AG10803 (cell line): ENCODE results near the gene SKP1.

Experiments used
- DNase-seq: peaks from one replicate; pipeline ENCODE4 v3.0.0; 2010; ENCODE audit warnings: low read depth
- H3K4me3 ChIP-seq: 2 replicates; pipeline ENCODE4 v1.5.1; 2011; ENCODE audit warnings: mild to moderate bottlenecking, low read length, control low read depth
- TF ChIP-seq, protein P1 (sequence below): conservative IDR thresholded peaks from 2 replicates; pipeline ENCODE4 v1.5.1; 2011; ENCODE audit warnings: mild to moderate bottlenecking, low read length, control low read depth, inconsistent platforms

Gene SKP1

DNA sequence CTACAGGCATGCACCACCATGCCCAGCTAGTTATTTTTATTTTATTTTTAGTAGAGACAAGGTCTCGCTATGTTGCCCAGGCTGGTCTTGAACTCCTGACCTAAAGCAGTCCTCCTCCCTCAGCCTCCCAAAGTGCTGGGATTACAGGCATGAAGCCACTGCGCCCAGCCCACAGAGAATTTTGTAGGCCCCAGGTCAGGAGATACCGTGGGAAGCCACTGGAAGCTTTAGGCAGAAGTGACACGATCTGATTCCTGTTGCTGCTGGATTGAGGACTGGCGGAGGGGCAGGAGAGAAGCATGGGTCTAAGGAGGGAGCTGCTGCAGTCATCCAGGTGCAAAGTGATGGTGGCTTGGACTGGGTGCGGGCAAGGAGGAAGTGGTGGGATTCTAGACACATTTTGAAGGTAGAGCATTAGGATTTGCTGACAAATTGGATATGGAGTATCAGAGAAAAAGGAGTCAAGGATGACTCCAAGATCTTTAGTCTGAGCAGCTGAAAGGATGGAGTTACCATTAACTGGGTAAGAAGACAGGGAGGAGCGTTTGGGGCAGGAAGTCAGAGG lies 41.6 kb downstream of the SKP1 start:
- TF ChIP-seq, protein P1, sequence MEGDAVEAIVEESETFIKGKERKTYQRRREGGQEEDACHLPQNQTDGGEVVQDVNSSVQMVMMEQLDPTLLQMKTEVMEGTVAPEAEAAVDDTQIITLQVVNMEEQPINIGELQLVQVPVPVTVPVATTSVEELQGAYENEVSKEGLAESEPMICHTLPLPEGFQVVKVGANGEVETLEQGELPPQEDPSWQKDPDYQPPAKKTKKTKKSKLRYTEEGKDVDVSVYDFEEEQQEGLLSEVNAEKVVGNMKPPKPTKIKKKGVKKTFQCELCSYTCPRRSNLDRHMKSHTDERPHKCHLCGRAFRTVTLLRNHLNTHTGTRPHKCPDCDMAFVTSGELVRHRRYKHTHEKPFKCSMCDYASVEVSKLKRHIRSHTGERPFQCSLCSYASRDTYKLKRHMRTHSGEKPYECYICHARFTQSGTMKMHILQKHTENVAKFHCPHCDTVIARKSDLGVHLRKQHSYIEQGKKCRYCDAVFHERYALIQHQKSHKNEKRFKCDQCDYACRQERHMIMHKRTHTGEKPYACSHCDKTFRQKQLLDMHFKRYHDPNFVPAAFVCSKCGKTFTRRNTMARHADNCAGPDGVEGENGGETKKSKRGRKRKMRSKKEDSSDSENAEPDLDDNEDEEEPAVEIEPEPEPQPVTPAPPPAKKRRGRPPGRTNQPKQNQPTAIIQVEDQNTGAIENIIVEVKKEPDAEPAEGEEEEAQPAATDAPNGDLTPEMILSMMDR = no peak
- DNase-seq = no peak
- no peak overlapping the region for H3K4me3 ChIP-seq

DNA sequence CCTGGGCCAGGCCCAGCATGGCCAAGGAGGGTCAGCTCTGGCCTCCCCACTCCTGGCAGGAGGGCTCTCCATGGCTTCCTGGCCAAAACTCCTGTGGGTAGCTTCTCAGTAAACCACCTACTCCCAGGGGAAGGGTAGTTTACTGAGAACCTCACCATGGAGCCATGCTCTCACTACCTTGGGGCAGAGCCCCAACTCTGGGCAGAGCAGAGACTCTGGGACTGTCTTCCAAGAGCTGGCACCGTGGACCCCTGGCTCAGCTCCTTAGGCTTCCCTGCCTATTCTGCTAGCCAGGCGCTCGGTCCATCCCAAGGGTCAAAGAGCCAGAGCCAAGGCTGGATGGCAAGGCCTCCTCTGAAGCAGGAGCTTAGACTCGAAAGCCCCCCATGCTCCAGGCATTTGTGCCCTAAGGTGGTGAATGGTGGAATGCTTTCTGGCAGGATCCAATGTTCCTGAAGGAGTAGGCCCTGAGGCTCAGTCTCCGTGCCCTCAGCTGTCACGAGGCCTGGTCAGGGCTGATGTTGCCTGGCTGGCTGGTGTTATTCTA lies 42.7 kb downstream of the SKP1 start:
- no peak for DNase-seq
- TF ChIP-seq, protein P1 = no peak
- H3K4me3 ChIP-seq = no peak overlapping the region

DNA sequence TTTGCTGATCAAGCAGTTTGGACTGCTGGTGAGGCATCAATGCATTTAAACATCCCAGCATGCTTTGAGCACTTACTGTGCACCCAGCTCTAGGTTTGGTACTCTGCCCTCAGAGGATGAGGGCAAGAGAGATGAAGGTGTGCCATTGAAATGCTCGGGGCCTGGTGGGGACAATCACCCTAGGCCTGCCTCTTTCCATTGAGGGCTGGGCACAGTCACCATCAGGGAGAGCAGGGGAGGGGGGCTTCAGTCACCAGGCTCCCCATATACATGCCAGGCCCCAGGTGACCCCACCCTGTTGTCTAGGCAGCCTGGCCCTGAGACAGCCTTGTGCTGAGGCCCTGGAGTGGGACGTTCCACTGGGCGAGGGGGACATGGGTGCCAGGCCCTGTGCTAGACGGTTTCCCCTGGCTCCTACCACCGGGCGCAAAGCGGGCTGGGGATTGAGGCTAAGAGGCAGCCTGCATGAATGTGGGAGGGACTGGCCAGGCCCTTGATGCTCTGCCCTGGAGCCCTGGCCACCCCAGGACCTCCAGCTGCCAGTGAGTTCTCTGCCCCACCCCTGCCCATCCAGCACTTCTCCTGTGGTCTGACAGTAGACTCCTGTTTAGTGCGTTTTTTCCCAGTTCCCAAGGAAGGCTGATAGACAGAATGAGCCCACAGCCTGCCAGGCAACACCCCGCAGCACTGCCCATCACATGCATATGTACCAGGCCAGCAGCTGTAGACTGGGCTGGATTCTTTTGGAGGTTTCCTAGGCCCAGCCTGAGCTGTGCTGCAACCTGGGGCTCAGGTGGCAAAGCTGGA lies 43.4 kb downstream of the SKP1 start:
- H3K4me3 ChIP-seq = no peak overlapping the region
- DNase-seq = no peak

DNA sequence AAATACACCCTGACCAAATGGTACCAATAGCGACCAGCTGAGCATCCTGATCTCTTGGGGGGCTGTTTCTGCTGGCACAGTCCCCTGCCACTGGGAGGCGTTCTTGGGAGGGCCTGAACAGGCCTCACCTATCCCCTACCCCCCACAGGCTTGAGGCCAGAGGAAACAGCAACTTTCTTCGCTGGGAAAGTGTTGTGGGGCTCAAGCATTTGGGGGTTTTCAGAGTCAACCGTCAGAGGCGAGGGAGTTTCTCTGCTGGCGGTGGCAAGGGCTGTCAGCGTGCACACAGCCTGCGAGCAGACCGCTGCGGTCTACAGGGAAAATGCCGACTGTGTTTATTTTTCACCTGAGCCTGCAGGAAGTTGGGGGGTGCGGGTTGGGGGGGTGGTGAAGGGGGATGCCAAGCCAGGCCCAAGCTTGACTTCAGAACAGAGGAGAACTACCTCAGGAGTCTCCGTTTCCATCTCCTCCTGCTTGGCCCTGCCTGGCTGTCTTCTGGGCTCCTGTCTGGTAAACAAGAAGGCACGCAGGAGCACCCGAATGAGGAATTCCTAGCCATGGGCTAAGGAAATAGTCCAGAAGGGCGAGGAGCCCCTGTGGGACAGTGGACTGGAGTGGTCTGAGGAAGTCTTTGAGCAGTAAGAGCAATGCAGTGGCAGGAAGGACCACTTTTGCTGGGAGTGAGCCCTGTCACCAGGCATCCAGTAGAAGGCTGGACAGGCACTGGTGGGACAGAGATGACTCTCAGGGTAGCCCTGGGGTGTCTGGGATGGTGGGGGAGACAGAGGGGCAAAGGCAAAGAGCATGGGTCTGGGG lies 44.2 kb downstream of the SKP1 start:
- TF ChIP-seq, protein P1 = no peak
- no peak for DNase-seq
- no peak overlapping the region for H3K4me3 ChIP-seq

More for the DNA sequence above, 43.4 kb downstream of the SKP1 start:
- TF ChIP-seq, protein P1 = no peak

DNA sequence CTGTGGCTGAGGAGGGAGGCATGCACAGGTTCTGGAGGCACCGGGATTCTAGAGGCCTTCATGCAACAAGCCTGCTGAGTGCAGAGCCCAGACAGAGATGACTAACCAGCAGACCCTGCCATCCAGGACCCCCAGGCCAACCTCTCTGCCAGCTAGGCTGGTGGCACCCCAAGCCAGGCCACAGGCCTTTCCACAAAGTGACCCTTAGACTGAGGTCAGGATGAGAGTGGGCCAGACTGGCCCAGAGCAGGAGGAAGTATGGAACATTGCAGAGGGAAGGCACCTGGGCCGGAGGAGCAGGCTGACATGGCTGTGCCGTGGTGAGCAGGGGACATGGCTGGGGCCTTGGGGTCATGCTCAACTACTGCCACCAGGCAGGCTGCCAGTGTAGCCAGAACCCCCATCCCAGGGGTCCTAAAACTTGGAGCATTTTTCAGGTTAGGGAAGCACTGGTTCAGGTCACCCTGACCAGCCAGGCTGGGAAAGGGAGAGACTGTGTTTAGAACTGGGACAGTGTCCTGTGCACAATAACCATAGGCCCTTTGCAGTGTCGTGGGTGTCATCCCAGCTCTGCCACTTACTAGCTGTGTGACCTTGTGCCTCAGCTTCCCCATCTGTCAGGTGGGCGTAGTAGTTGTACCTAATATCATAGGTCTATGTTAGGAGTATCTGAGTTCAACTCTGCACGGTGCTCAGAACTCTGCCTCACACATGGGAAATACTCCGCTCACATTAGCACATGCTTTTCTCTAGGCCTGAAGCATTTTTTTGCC lies 45.0 kb downstream of the SKP1 start:
- H3K4me3 ChIP-seq = no peak overlapping the region
- DNase-seq = no peak
- TF ChIP-seq, protein P1 = no peak

DNA sequence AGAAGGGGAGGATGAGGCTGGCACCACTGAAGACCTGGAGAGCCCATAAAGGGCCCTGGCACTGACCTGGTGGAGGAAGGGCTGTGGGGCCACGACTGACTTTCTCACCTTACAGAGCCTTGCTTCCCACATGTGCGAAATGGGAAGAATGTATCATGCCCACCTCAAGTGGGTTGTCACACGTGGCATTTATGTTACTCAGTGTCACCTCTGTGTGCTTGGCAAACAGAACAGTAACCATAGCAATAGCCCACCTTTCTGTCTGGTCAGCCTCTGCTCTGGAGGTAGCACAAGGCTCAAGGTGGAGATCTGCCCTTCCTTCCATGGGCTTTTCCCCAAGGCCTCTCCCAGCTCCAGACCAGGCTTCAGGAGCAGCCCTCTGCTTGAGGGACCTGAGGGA lies 45.6 kb downstream of the SKP1 start:
- no peak overlapping the region for H3K4me3 ChIP-seq
- TF ChIP-seq, protein P1 = no peak
- no peak for DNase-seq
